ENCODE measurements around the gene NOS1AP.

DNA sequence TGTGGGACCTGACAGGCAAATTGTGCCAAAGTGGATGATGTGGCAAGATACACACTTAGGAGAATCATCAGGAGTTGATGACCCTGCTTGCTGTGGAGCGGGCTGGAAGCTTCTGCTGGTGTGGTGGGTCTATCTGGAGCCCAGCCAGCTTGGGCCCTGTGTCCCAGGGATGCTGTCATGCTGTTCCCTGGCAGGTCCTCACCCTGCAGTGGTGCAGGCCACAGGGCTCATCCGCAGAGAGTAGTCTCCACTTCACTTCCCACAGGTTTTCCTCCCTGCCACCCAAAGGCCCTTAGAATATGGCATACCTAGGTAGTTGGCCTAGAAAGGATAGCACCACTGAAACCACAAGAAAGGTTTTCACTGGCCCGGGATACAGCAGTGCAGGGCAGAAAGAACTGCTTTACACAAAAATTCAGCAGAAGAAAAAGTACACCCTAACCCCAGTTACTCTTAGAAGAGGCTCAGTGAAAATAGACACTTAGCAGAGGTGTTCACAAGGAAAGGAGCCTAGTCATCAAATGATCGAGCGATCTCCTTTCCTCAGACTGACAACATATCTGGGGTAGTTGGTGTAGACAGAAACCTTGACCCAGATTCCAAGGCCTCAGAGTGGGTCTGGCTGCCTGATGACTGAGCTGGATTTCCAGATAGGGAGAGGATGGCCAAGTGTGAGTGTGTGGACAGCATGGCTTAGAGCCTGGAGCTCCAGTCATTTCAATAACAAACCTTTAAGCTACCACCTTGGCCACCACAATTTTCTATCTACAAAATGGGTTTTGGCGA is 310.8 kb downstream of the NOS1AP start:
- TF ChIP-seq MAX (CRISPR knock-in tag; IDR thresholded peaks at IDR 0.05) (no peak), ESRRA (CRISPR knock-in tag; IDR thresholded peaks at IDR 0.05; ENCODE audit: borderline replicate concordance) (no peak), CTCF (IDR thresholded peaks at IDR 0.05) (no peak)
- TF ChIP-seq, protein P1, sequence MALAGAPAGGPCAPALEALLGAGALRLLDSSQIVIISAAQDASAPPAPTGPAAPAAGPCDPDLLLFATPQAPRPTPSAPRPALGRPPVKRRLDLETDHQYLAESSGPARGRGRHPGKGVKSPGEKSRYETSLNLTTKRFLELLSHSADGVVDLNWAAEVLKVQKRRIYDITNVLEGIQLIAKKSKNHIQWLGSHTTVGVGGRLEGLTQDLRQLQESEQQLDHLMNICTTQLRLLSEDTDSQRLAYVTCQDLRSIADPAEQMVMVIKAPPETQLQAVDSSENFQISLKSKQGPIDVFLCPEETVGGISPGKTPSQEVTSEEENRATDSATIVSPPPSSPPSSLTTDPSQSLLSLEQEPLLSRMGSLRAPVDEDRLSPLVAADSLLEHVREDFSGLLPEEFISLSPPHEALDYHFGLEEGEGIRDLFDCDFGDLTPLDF (CRISPR knock-in tag; IDR thresholded peaks at IDR 0.05): no peak

Measured in WTC11 (cell line).